H9 (cell line): ENCODE results near the gene TLR3. TPM values are rescaled to one million over a fixed set of nuclear protein-coding genes. Genes with fewer than 3 reads are reported as not detected.

Source experiments
- DNase-seq: peaks from one replicate; pipeline ENCODE4 v3.0.0-alpha.2; 2017
- H2AFZ ChIP-seq: one replicate; pipeline ENCODE4 v1.6.1; 2013; ENCODE audit warnings: mild to moderate bottlenecking, low read length, control low read depth, moderate library complexity
- H2AK5ac ChIP-seq: 2 replicates; pipeline ENCODE4 v1.6.1; 2013; ENCODE audit warnings: low read length, control low read depth, mixed read lengths; ENCODE audit not compliant: insufficient read length
- H2BK120ac ChIP-seq: one replicate; pipeline ENCODE4 v1.6.1; 2013; ENCODE audit warnings: low read depth, mild to moderate bottlenecking, low read length, control low read depth, inconsistent platforms; ENCODE audit not compliant: poor library complexity, severe bottlenecking
- H2BK12ac ChIP-seq: 2 replicates; pipeline ENCODE4 v1.6.1; 2013; ENCODE audit warnings: low read length, control low read depth, mixed read lengths, low read depth; ENCODE audit not compliant: insufficient read length
- H2BK15ac ChIP-seq: 2 replicates; pipeline ENCODE4 v1.6.1; 2013; ENCODE audit warnings: low read depth, low read length, control low read depth
- H2BK20ac ChIP-seq: one replicate; pipeline ENCODE4 v1.6.1; 2013; ENCODE audit warnings: low read depth, mild to moderate bottlenecking, low read length, control low read depth, inconsistent platforms; ENCODE audit not compliant: poor library complexity, severe bottlenecking
- H2BK5ac ChIP-seq: 2 replicates; pipeline ENCODE4 v1.6.1; 2013; ENCODE audit warnings: low read length, control low read depth, mixed read lengths; ENCODE audit not compliant: insufficient read length
- H3K14ac ChIP-seq: 2 replicates; pipeline ENCODE4 v1.6.1; 2013; ENCODE audit warnings: low read length, control low read depth; ENCODE audit not compliant: insufficient read depth
- H3K18ac ChIP-seq: 2 replicates; pipeline ENCODE4 v1.6.1; 2013; ENCODE audit warnings: low read depth, mild to moderate bottlenecking, mixed read lengths, low read length, control low read depth; ENCODE audit not compliant: insufficient read length
- H3K23ac ChIP-seq: 2 replicates; pipeline ENCODE4 v1.6.1; 2013; ENCODE audit warnings: low read length, control low read depth, mixed read lengths, low read depth; ENCODE audit not compliant: insufficient read length
- H3K23me2 ChIP-seq: 2 replicates; pipeline ENCODE4 v1.6.1; 2013; ENCODE audit warnings: low read depth, mild to moderate bottlenecking, mixed read lengths, low read length, control low read depth; ENCODE audit not compliant: insufficient read length, poor library complexity, severe bottlenecking
- H3K27ac ChIP-seq: 2 replicates; pipeline ENCODE4 v1.5.1; 2013; ENCODE audit warnings: low read length, control low read depth, mixed read lengths, low read depth; ENCODE audit not compliant: insufficient read length
- H3K27me3 ChIP-seq: 2 replicates; pipeline ENCODE4 v1.6.1; 2013; ENCODE audit warnings: low read length, control low read depth, inconsistent platforms; ENCODE audit not compliant: insufficient read depth
- H3K4ac ChIP-seq: 2 replicates; pipeline ENCODE4 v1.6.1; 2013; ENCODE audit warnings: low read depth, mild to moderate bottlenecking, control low read depth, inconsistent platforms, low read length, moderate library complexity
- H3K4me1 ChIP-seq: 2 replicates; pipeline ENCODE4 v1.6.1; 2013; ENCODE audit warnings: low read length, control low read depth, inconsistent platforms; ENCODE audit not compliant: insufficient read depth
- H3K4me2 ChIP-seq: 2 replicates; pipeline ENCODE4 v1.6.1; 2013; ENCODE audit warnings: low read length, control low read depth, mixed read lengths; ENCODE audit not compliant: insufficient read length, insufficient read depth
- H3K56ac ChIP-seq: 2 replicates; pipeline ENCODE4 v1.6.1; 2013; ENCODE audit warnings: low read depth, mild to moderate bottlenecking, mixed read lengths, low read length, control low read depth; ENCODE audit not compliant: insufficient read length
- H3K79me1 ChIP-seq: 2 replicates; pipeline ENCODE4 v1.6.1; 2013; ENCODE audit warnings: low read depth, mild to moderate bottlenecking, moderate library complexity, low read length, control low read depth, inconsistent platforms; ENCODE audit not compliant: insufficient read depth, poor library complexity, severe bottlenecking
- H3K79me2 ChIP-seq: 2 replicates; pipeline ENCODE4 v1.6.1; 2013; ENCODE audit warnings: low read length, control low read depth, inconsistent platforms; ENCODE audit not compliant: insufficient read depth
- H3K9ac ChIP-seq: 2 replicates; pipeline ENCODE4 v1.6.1; 2013; ENCODE audit warnings: low read length, control low read depth, mixed read lengths; ENCODE audit not compliant: insufficient read length; ENCODE audit errors: extremely low read depth
- H3K9me3 ChIP-seq: one replicate; pipeline ENCODE4 v1.6.1; 2013; ENCODE audit warnings: low read depth, low read length, inconsistent platforms; ENCODE audit not compliant: control insufficient read depth
- H3T11ph ChIP-seq: one replicate; pipeline ENCODE4 v1.6.1; 2013; ENCODE audit warnings: mild to moderate bottlenecking, low read length, control low read depth, inconsistent platforms
- H4K20me1 ChIP-seq: one replicate; pipeline ENCODE4 v1.6.1; 2013; ENCODE audit not compliant: control insufficient read depth, insufficient read length, insufficient read depth
- H4K5ac ChIP-seq: 2 replicates; pipeline ENCODE4 v1.6.1; 2013; ENCODE audit warnings: low read depth, mild to moderate bottlenecking, mixed read lengths, low read length, control low read depth; ENCODE audit not compliant: insufficient read length
- H4K8ac ChIP-seq: replicated peaks from 2 replicates; pipeline ENCODE4 v1.6.1; 2013; ENCODE audit warnings: low read length, control low read depth, mixed read lengths, low read depth; ENCODE audit not compliant: insufficient read length
- H4K91ac ChIP-seq: 2 replicates; pipeline ENCODE4 v1.6.1; 2013; ENCODE audit warnings: low read depth, mild to moderate bottlenecking, moderate library complexity, mixed read lengths, low read length, control low read depth; ENCODE audit not compliant: insufficient read length
- H3K27ac Mint-ChIP-seq, 3 experiments: 2 replicates in 2 of 3; 3 replicates in 1 of 3; pipeline ENCODE4 v1.8.0; 2020 to 2021; ENCODE audit warnings: mixed read lengths in 3 of 3, mild to moderate bottlenecking in 1 of 3, moderate library complexity in 1 of 3
- H3K27me3 Mint-ChIP-seq: 2 replicates; pipeline ENCODE4 v1.8.0; 2021; ENCODE audit warnings: low read depth, mild to moderate bottlenecking, moderate library complexity, mixed read lengths
- H3K36me3 Mint-ChIP-seq, 3 experiments: 2 replicates in 2 of 3; 3 replicates in 1 of 3; pipeline ENCODE4 v1.8.0; 2020 to 2021; ENCODE audit warnings: low read depth in 3 of 3, mixed read lengths in 3 of 3; ENCODE audit not compliant: insufficient read depth in 1 of 3
- H3K4me1 Mint-ChIP-seq, 2 experiments: 2 replicates each; pipeline ENCODE4 v1.8.0; 2020; ENCODE audit warnings: mixed read lengths in 2 of 2
- H3K4me3 Mint-ChIP-seq, 2 experiments: 2 replicates in 1 of 2; 3 replicates in 1 of 2; pipeline ENCODE4 v1.8.0; 2020 to 2021; ENCODE audit warnings: mild to moderate bottlenecking in 2 of 2, mixed read lengths in 2 of 2, moderate library complexity in 1 of 2
- H3K9me3 Mint-ChIP-seq, 2 experiments: 2 replicates in 1 of 2; 3 replicates in 1 of 2; pipeline ENCODE4 v1.8.0; 2020; ENCODE audit warnings: mild to moderate bottlenecking in 2 of 2, mixed read lengths in 2 of 2, moderate library complexity in 1 of 2
- CTCF ChIP-seq: fragments of 200-600 bp; sonication (generic); conservative IDR thresholded peaks from 3 replicates; pipeline ENCODE4 v1.8.0; 2021; ENCODE audit warnings: antibody characterized with exemption, mild to moderate bottlenecking
- WGBS: extraction: QIAGEN DNeasy Blood & Tissue Kit; methylation state at CpG from one replicate; pipeline ENCODE4 v1.1.7; 2013; ENCODE audit warnings: missing lambda C conversion rate, low lambda C conversion rate, mixed read lengths; ENCODE audit not compliant: insufficient read length; ENCODE audit errors: extremely low coverage; 5-methylcytosine and 5-hydroxymethylcytosine counted together
- total RNA-seq: library from RNA; stranded (reverse); gene quantifications from 2 replicates; pipeline ENCODE4 v1.2.1, GENCODE V29; 2021

TLR3 gene
- total RNA-seq, 1 experiment from 2014 or later = 0.92 TPM

GRCh38 chr4:186061921-186062320, 7.0 kb upstream of the TLR3 start:
- peaks cover 6 to 27% (median 6%) of the 10 kb centered on the region in 3 experiments; a peak in 6 of 7 replicates for H3K36me3 Mint-ChIP-seq
- no peak overlapping the region for H2BK20ac ChIP-seq
- H3K79me2 ChIP-seq = no peaks in the 10 kb centered on the region
- H3K18ac ChIP-seq = no peak overlapping the region
- no peak for TF ChIP-seq CTCF
- no peak overlapping the region for H2BK120ac ChIP-seq
- H3K27ac Mint-ChIP-seq = no peak overlapping the region
- DNase-seq = no peak
- no peak overlapping the region for H3K4me2 ChIP-seq
- no peak overlapping the region for H2AFZ ChIP-seq
- H3K27me3 ChIP-seq = no peaks in the 10 kb centered on the region
- H4K8ac ChIP-seq = no peak overlapping the region
- no peak overlapping the region for H4K5ac ChIP-seq
- no peaks in the 10 kb centered on the region for H4K20me1 ChIP-seq
- H3K14ac ChIP-seq = no peak overlapping the region
- no peak overlapping the region for H4K91ac ChIP-seq
- H3K4me3 Mint-ChIP-seq = no peak overlapping the region
- no peak overlapping the region for H3T11ph ChIP-seq
- peaks cover 3% of the 10 kb centered on the region in 2 experiments; a peak in 1 of 4 replicates for H3K4me1 Mint-ChIP-seq
- no peak overlapping the region for H3K4ac ChIP-seq
- H3K23me2 ChIP-seq = no peaks in the 10 kb centered on the region
- no CpG with 5 or more reads among the region's 4 CpGs for WGBS
- H2BK12ac ChIP-seq = no peak overlapping the region
- no peaks in the 10 kb centered on the region for H3K4me1 ChIP-seq
- no peak overlapping the region for H3K27ac ChIP-seq
- H3K9me3 ChIP-seq = no peaks in the 10 kb centered on the region
- H3K23ac ChIP-seq = no peak overlapping the region
- no peak overlapping the region for H3K56ac ChIP-seq
- no peak overlapping the region for H2AK5ac ChIP-seq
- no peak overlapping the region for H2BK15ac ChIP-seq
- no peak overlapping the region for H3K9ac ChIP-seq
- H3K9me3 Mint-ChIP-seq = peaks cover 12 to 13% of the 10 kb centered on the region in 2 experiments
- no peak overlapping the region for H2BK5ac ChIP-seq
- H3K27me3 Mint-ChIP-seq = no peaks in the 10 kb centered on the region
- no peaks in the 10 kb centered on the region for H3K79me1 ChIP-seq
